GM19240 (cell line): ENCODE results near the gene MEIS1.
"Not testable (repeated sequence)": the region's sequence is repeated elsewhere in the genome, so short reads cannot be mapped to it uniquely, and the experiment has no call there.

Experiments
- DNase-seq: peaks from one replicate; pipeline ENCODE4 v3.0.0; 2011; ENCODE audit warnings: low spot score; ENCODE audit not compliant: insufficient read length

MEIS1 gene

GRCh38 chr2:66434679-66435548 lies at the start of gene MEIS1:
TSS of gene MEIS1 (plus strand) at chr2:66435125. CDS start at chr2:66435857, 732 bp downstream.
- DNase-seq, result no peak

GRCh38 chr2:66387016-66387753 lies 47.7 kb upstream of the MEIS1 start:
- no peak for DNase-seq

- no peak for DNase-seq
Measured at GRCh38 chr2:66389651-66390131, 45.2 kb upstream of the MEIS1 start.

- no peak for DNase-seq
Measured at GRCh38 chr2:66390152-66390551, 44.8 kb upstream of the MEIS1 start.

- DNase-seq, result no peak
Measured at GRCh38 chr2:66390811-66391210, 44.1 kb upstream of the MEIS1 start.

- not testable (repeated sequence) for DNase-seq
Measured at GRCh38 chr2:66391240-66391639, 43.7 kb upstream of the MEIS1 start.

- DNase-seq, result no peak
Measured at GRCh38 chr2:66405473-66405872, 29.5 kb upstream of the MEIS1 start.

- no peak for DNase-seq
Measured at GRCh38 chr2:66408905-66409304, 26.0 kb upstream of the MEIS1 start.

GRCh38 chr2:66412874-66413273 lies 22.1 kb upstream of the MEIS1 start:
- DNase-seq, result no peak

GRCh38 chr2:66414896-66415295 lies 20.0 kb upstream of the MEIS1 start:
- DNase-seq, result no peak

GRCh38 chr2:66418381-66418780 lies 16.5 kb upstream of the MEIS1 start:
- no peak for DNase-seq

- no peak for DNase-seq
Measured at GRCh38 chr2:66421612-66422011, 13.3 kb upstream of the MEIS1 start.

- no peak for DNase-seq
Measured at GRCh38 chr2:66423391-66424124, 11.4 kb upstream of the MEIS1 start.

GRCh38 chr2:66426244-66427111 lies 8.4 kb upstream of the MEIS1 start:
- no peak for DNase-seq

GRCh38 chr2:66427300-66427699 lies 7.6 kb upstream of the MEIS1 start:
- no peak for DNase-seq

- no peak for DNase-seq
Measured at GRCh38 chr2:66428986-66429612, 5.8 kb upstream of the MEIS1 start.

GRCh38 chr2:66429693-66430504 lies 5.0 kb upstream of the MEIS1 start:
- DNase-seq, result no peak

- no peak for DNase-seq
Measured at GRCh38 chr2:66430505-66431273, 4.2 kb upstream of the MEIS1 start.

- DNase-seq, result no peak
Measured at GRCh38 chr2:66431274-66431642, 3.7 kb upstream of the MEIS1 start.
